Measurements from ENCODE around the gene CIB4.

DNA sequence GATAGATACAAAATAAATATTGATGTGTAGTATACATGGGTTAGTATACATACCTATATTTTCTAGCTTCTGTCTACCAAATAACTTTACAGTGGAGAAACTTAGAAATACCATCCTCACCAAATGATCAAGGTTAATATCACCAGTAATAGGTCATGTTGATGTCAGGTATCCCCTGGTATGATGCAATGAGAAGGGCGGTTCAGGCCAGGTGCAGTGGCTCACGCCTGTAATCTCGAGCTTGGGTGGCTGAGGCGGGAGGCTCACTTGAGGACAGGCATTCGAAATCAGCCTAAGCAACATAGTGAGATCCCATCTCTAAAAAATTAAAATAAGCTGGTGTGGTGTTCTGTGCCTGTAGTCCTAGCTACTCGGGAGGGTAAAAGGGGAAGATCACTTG is 38.6 kb downstream of the CIB4 start:
- TF ChIP-seq CTCF (IDR thresholded peaks at IDR 0.05) = no peak
- no peak for TF ChIP-seq TEAD4 (CRISPR knock-in tag; IDR thresholded peaks at IDR 0.05)
- TF ChIP-seq, protein P1, sequence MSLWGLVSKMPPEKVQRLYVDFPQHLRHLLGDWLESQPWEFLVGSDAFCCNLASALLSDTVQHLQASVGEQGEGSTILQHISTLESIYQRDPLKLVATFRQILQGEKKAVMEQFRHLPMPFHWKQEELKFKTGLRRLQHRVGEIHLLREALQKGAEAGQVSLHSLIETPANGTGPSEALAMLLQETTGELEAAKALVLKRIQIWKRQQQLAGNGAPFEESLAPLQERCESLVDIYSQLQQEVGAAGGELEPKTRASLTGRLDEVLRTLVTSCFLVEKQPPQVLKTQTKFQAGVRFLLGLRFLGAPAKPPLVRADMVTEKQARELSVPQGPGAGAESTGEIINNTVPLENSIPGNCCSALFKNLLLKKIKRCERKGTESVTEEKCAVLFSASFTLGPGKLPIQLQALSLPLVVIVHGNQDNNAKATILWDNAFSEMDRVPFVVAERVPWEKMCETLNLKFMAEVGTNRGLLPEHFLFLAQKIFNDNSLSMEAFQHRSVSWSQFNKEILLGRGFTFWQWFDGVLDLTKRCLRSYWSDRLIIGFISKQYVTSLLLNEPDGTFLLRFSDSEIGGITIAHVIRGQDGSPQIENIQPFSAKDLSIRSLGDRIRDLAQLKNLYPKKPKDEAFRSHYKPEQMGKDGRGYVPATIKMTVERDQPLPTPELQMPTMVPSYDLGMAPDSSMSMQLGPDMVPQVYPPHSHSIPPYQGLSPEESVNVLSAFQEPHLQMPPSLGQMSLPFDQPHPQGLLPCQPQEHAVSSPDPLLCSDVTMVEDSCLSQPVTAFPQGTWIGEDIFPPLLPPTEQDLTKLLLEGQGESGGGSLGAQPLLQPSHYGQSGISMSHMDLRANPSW (CRISPR knock-in tag; conservative IDR thresholded peaks at IDR 0.05; ENCODE audit: low read depth) = no peak
- TF ChIP-seq, protein P2, sequence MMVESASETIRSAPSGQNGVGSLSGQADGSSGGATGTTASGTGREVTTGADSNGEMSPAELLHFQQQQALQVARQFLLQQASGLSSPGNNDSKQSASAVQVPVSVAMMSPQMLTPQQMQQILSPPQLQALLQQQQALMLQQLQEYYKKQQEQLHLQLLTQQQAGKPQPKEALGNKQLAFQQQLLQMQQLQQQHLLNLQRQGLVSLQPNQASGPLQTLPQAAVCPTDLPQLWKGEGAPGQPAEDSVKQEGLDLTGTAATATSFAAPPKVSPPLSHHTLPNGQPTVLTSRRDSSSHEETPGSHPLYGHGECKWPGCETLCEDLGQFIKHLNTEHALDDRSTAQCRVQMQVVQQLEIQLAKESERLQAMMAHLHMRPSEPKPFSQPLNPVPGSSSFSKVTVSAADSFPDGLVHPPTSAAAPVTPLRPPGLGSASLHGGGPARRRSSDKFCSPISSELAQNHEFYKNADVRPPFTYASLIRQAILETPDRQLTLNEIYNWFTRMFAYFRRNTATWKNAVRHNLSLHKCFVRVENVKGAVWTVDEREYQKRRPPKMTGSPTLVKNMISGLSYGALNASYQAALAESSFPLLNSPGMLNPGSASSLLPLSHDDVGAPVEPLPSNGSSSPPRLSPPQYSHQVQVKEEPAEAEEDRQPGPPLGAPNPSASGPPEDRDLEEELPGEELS (CRISPR knock-in tag; IDR thresholded peaks at IDR 0.05) = no peak
- TF ChIP-seq ZNF138 (CRISPR knock-in tag; conservative IDR thresholded peaks at IDR 0.05) = no peak
- no peak for TF ChIP-seq TCF7 (CRISPR knock-in tag; IDR thresholded peaks at IDR 0.05; ENCODE audit: low read depth)
- no peak for TF ChIP-seq ATF6 (CRISPR knock-in tag; IDR thresholded peaks at IDR 0.05)
- no peak for TF ChIP-seq SOX15 (CRISPR knock-in tag; IDR thresholded peaks at IDR 0.05)
- no peak for TF ChIP-seq HMGXB4 (CRISPR knock-in tag; IDR thresholded peaks at IDR 0.05)
- no peak for TF ChIP-seq ELF4 (CRISPR knock-in tag; IDR thresholded peaks at IDR 0.05; ENCODE audit: low read depth)
- TF ChIP-seq NFYB (CRISPR knock-in tag; conservative IDR thresholded peaks at IDR 0.05; ENCODE audit: low read depth) = no peak
- TF ChIP-seq E2F4 (CRISPR knock-in tag; IDR thresholded peaks at IDR 0.05; ENCODE audit: borderline replicate concordance, low read depth) = no peak

Data from WTC11 (cell line).